ENCODE results near the gene TAS2R4. TPM values are rescaled to one million over a fixed set of nuclear protein-coding genes. Genes with fewer than 3 reads are reported as not detected.
"Not testable (repeated sequence)": the region's sequence is repeated elsewhere in the genome, so short reads cannot be mapped to it uniquely, and the experiment has no call there.

TAS2R4 gene
- total RNA-seq, 1 donor from 2014 or later = 1.7 TPM

GRCh38 chr7:141785706-141786552 lies 9.5 kb downstream of the TAS2R4 start:
- no peak overlapping the region for H3K27ac Mint-ChIP-seq (ENCODE audit: unreplicated experiment)
- no peak overlapping the region for H3K4me3 Mint-ChIP-seq (ENCODE audit: unreplicated experiment)
- peaks cover 16% of the 10 kb centered on the region for H3K36me3 Mint-ChIP-seq (ENCODE audit: unreplicated experiment)
- H3K4me1 Mint-ChIP-seq (ENCODE audit: unreplicated experiment) = no peaks in the 10 kb centered on the region
- TF ChIP-seq CTCF (IDR thresholded peaks at IDR 0.05) = peak; percentile 77
- DNase-seq (ENCODE audit: extremely low spot score, unreplicated experiment) = no peak
- H3K9me3 Mint-ChIP-seq (ENCODE audit: unreplicated experiment) = no peaks in the 10 kb centered on the region
- H3K27me3 Mint-ChIP-seq (ENCODE audit: unreplicated experiment) = no peaks in the 10 kb centered on the region

- TF ChIP-seq CTCF (IDR thresholded peaks at IDR 0.05) = no peak
- Mint-ChIP-seq H3K36me3 (ENCODE audit: unreplicated experiment) (peaks cover 19% of the 10 kb centered on the region), H3K27me3 (ENCODE audit: unreplicated experiment) (no peaks in the 10 kb centered on the region), H3K9me3 (ENCODE audit: unreplicated experiment) (no peaks in the 10 kb centered on the region), H3K27ac (ENCODE audit: unreplicated experiment) (no peak overlapping the region), H3K4me1 (ENCODE audit: unreplicated experiment) (no peaks in the 10 kb centered on the region), H3K4me3 (ENCODE audit: unreplicated experiment) (no peak overlapping the region)
- DNase-seq (ENCODE audit: extremely low spot score, unreplicated experiment) = no peak
Observed at GRCh38 chr7:141788296-141788695, 11.8 kb downstream of the TAS2R4 start.

GRCh38 chr7:141789917-141790316 lies 13.4 kb downstream of the TAS2R4 start, which contains the start of gene TAS2R5:
TSS of gene TAS2R5 (plus strand) at chr7:141790217. CDS start at chr7:141790362, 145 bp downstream.
- no peaks in the 10 kb centered on the region for H3K27me3 Mint-ChIP-seq (ENCODE audit: unreplicated experiment)
- peaks cover 17% of the 10 kb centered on the region for H3K36me3 Mint-ChIP-seq (ENCODE audit: unreplicated experiment)
- no peak for DNase-seq (ENCODE audit: extremely low spot score, unreplicated experiment)
- no peaks in the 10 kb centered on the region for H3K9me3 Mint-ChIP-seq (ENCODE audit: unreplicated experiment)
- no peaks in the 10 kb centered on the region for H3K4me1 Mint-ChIP-seq (ENCODE audit: unreplicated experiment)
- H3K27ac Mint-ChIP-seq (ENCODE audit: unreplicated experiment) = no peak within 1 kb of the TSS
- H3K4me3 Mint-ChIP-seq (ENCODE audit: unreplicated experiment) = no peak within 1 kb of the TSS
- no peak for TF ChIP-seq CTCF (IDR thresholded peaks at IDR 0.05)

- no peaks in the 10 kb centered on the region for H3K9me3 Mint-ChIP-seq (ENCODE audit: unreplicated experiment)
- H3K27ac Mint-ChIP-seq (ENCODE audit: unreplicated experiment) = no peak overlapping the region
- H3K27me3 Mint-ChIP-seq (ENCODE audit: unreplicated experiment) = no peaks in the 10 kb centered on the region
- no peak for DNase-seq (ENCODE audit: extremely low spot score, unreplicated experiment)
- H3K4me1 Mint-ChIP-seq (ENCODE audit: unreplicated experiment) = no peaks in the 10 kb centered on the region
- TF ChIP-seq CTCF (IDR thresholded peaks at IDR 0.05) = no peak
- H3K4me3 Mint-ChIP-seq (ENCODE audit: unreplicated experiment) = no peak overlapping the region
- peaks cover 17% of the 10 kb centered on the region for H3K36me3 Mint-ChIP-seq (ENCODE audit: unreplicated experiment)
Observed at GRCh38 chr7:141792526-141792925, 16.1 kb downstream of the TAS2R4 start.

GRCh38 chr7:141820067-141820466 lies 43.6 kb downstream of the TAS2R4 start:
- DNase-seq (ENCODE audit: extremely low spot score, unreplicated experiment) = no peak
- H3K4me3 Mint-ChIP-seq (ENCODE audit: unreplicated experiment) = no peak overlapping the region
- no peaks in the 10 kb centered on the region for H3K36me3 Mint-ChIP-seq (ENCODE audit: unreplicated experiment)
- H3K27me3 Mint-ChIP-seq (ENCODE audit: unreplicated experiment) = no peaks in the 10 kb centered on the region
- no peak for TF ChIP-seq CTCF (IDR thresholded peaks at IDR 0.05)
- H3K9me3 Mint-ChIP-seq (ENCODE audit: unreplicated experiment) = peaks cover 56% of the 10 kb centered on the region
- H3K27ac Mint-ChIP-seq (ENCODE audit: unreplicated experiment) = no peak overlapping the region
- H3K4me1 Mint-ChIP-seq (ENCODE audit: unreplicated experiment) = no peaks in the 10 kb centered on the region

GRCh38 chr7:141822432-141822831 lies 46.0 kb downstream of the TAS2R4 start:
- not testable (repeated sequence) for DNase-seq (ENCODE audit: extremely low spot score, unreplicated experiment); H3K36me3 Mint-ChIP-seq (ENCODE audit: unreplicated experiment); H3K27me3 Mint-ChIP-seq (ENCODE audit: unreplicated experiment); H3K4me3 Mint-ChIP-seq (ENCODE audit: unreplicated experiment); H3K27ac Mint-ChIP-seq (ENCODE audit: unreplicated experiment); H3K4me1 Mint-ChIP-seq (ENCODE audit: unreplicated experiment)
- peaks cover 53% of the 10 kb centered on the region for H3K9me3 Mint-ChIP-seq (ENCODE audit: unreplicated experiment)
